Stomach (tissue), 9 donors: Measurements from ENCODE around the gene CDK5RAP3. TPM values are rescaled to one million over a fixed set of nuclear protein-coding genes. Genes with fewer than 3 reads are reported as not detected.
A peak's percentile ranks its signal among the peaks of the same experiment; 100 is the strongest.
"Not testable (repeated sequence)": the region's sequence is repeated elsewhere in the genome, so short reads cannot be mapped to it uniquely, and the experiment has no call there.

Experiments used
- DNase-seq, 2 donors: peaks; one replicate each; pipeline versions ENCODE4 v3.0.0 to v3.0.0-alpha.2; 2013 to 2019
- H3K27ac ChIP-seq, 5 donors: fragments of 200-600 bp in 4 of 5; sonication (generic) in 4 of 5; one replicate each; pipeline ENCODE4 v1.5.1; 2013 to 2019; ENCODE audit warnings: mild to moderate bottlenecking in 1 of 5, moderate library complexity in 1 of 5
- H3K27me3 ChIP-seq, 3 donors: fragments of 200-600 bp; sonication (generic); one replicate each; pipeline ENCODE4 v1.5.1; 2017 to 2019; ENCODE audit warnings: mixed run types in 1 of 3
- H3K36me3 ChIP-seq, 4 donors: fragments of 200-600 bp; sonication (generic); 1 replicate in 3 of 4; 2 replicates in 1 of 4; pipeline ENCODE4 v1.5.1; 2016 to 2019
- H3K4me1 ChIP-seq, 4 donors: fragments of 200-600 bp; sonication (generic); one replicate each; pipeline ENCODE4 v1.5.1; 2016 to 2019
- H3K4me3 ChIP-seq, 4 donors: fragments of 200-600 bp; sonication (generic) in 3 of 4; one replicate each; pipeline ENCODE4 v1.5.1; 2016 to 2019; ENCODE audit warnings: mild to moderate bottlenecking in 1 of 4
- H3K9me3 ChIP-seq, 4 donors: fragments of 200-600 bp; sonication (generic); one replicate each; pipeline ENCODE4 v1.5.1; 2016 to 2019
- EP300 ChIP-seq: sonication (generic); formaldehyde crosslinking; IDR thresholded peaks from one replicate; pipeline ENCODE4 v1.6.1; 2017; ENCODE audit warnings: antibody characterized with exemption
- POLR2A ChIP-seq, 4 donors: fragments of 450-650 bp; IDR thresholded peaks; one replicate each; pipeline ENCODE4 v1.6.1; 2016; ENCODE audit warnings: antibody characterized with exemption in 4 of 4, control low read depth in 2 of 4, mild to moderate bottlenecking in 1 of 4, moderate library complexity in 1 of 4
- POLR2AphosphoS5 ChIP-seq, 3 donors: sonication (generic); formaldehyde crosslinking; IDR thresholded peaks; one replicate each; pipeline ENCODE4 v1.6.1; 2016; ENCODE audit warnings: antibody characterized with exemption in 3 of 3
- WGBS, 5 donors: extraction: QIAGEN DNeasy Blood & Tissue Kit in 3 of 5; methylation state at CpG; one replicate each; pipeline versions ENCODE4 v1.1.5 to v1.1.7; 2013 to 2018; 5-methylcytosine and 5-hydroxymethylcytosine counted together
- intact Hi-C: fragments of 100-400 bp; cut with DNase I; formaldehyde crosslinking; loops from one replicate; pipeline ENCODE4 v1.15.1; 2023; ENCODE audit warnings: low total_unique reads
- polyA plus RNA-seq, 3 donors: library from polyadenylated mRNA; stranded (reverse); fragments of 200-250 nt; gene quantifications; one replicate each; pipeline ENCODE4 v1.2.3, GENCODE V29; 2013
- total RNA-seq, 5 donors: library from RNA; depleted of rRNA; stranded (reverse); fragments of >200 nt; gene quantifications; one replicate each; pipeline versions ENCODE4 v1.1.0 to v1.2.3, GENCODE V29; 2014 to 2016
- TF ChIP-seq, protein P1 (sequence below), 7 experiments: fragments of 450-650 bp in 4 of 7; fragments of 200-600 bp in 3 of 7; sonication (generic) in 3 of 7; IDR thresholded peaks; one replicate each; pipeline ENCODE4 v1.5.1; 2016 to 2019; ENCODE audit warnings: antibody characterized with exemption in 7 of 7, control low read depth in 2 of 7, mild to moderate bottlenecking in 1 of 7
- donor health status: healthy with polysubstance abuse.
- donor health status: Bipolar disorder and iron deficiency.
- donor health status: healthy.

The CDK5RAP3 gene
- total and polyA plus RNA-seq, 8 donors: 101 to 682 (median 277) TPM

DNA sequence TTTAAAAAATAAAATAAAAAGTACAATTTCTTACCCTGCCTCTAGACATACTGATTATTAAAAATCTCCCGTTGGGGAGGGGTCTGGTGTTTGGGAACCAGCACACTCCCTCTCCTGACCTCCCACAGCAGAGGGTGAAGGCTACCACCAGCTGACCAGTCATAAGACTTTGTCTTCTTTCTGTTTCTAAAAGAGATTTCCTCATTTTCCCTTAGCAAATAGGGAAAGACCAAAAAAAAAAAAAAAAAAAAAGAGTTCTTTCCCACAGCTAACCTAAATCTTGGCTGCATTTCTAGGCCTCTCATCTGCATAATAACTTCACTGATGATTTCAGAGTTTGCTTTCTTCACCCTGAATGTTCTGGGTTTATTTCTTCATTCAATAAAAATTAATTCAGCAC, 30.3 kb downstream of the CDK5RAP3 start:
- H3K27ac ChIP-seq: peak overlapping the region in 2 of 5 donors; percentile 26 to 75

DNA sequence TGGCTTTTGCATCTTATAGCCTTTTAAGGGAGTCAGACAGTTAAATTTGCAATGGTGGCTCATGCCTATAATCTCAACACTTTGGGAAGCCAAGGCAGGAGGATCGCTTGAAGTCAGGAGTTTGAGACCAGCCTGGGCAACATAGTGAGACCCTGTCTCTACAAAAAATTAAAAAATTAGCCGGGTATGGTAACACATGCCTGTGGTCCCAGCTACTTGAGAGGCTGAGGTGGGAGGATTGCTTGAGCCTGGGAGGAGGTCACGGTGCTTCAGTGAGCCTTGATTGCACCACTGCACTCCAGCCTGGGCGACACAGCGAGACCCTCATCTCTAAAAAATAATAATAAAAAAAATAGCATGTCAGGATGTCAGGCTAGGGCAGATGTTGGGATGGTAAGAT, 30.7 kb downstream of the CDK5RAP3 start:
- H3K4me1 ChIP-seq: peaks cover 0 to 23% (median 11%) of the 10 kb centered on the region in 4 donors
- H3K9me3 ChIP-seq, H3K4me3 ChIP-seq, intact Hi-C loops, H3K27me3 ChIP-seq, DNase-seq, H3K36me3 ChIP-seq: not testable (repeated sequence)
- WGBS, 5 donors: 95 to 99% (median 96%) methylated on average over 5 of the region's 5 CpGs
- peak overlapping the region in 4 of 5 donors; percentile 26 to 75 (median 60) for H3K27ac ChIP-seq

More for the DNA sequence above, 30.3 kb downstream of the CDK5RAP3 start:
- 79 to 94% (median 90%) methylated on average over 1 of the region's 1 CpG for whole genome bisulfite sequencing, 5 donors
- Histone ChIP-seq H3K4me3 (no peak overlapping the region), H3K36me3 (no peaks in the 10 kb centered on the region), H3K27me3 (peaks cover 0 to 5% (median 0%) of the 10 kb centered on the region in 3 donors), H3K9me3 (no peaks in the 10 kb centered on the region), H3K4me1 (peaks cover 0 to 23% (median 11%) of the 10 kb centered on the region in 4 donors)
- no peak for TF ChIP-seq EP300
- TF ChIP-seq POLR2AphosphoS5 (IDR thresholded peaks at IDR 0.05): no peak
- DNase-seq: no peak
- intact Hi-C loops: no loop called here

GRCh38 chr17:48002266-48002915, 31.5 kb downstream of the CDK5RAP3 start:
- DNase-seq: peak in 1 of 2 donors; percentile 81
- Histone ChIP-seq H3K36me3 (no peaks in the 10 kb centered on the region), H3K4me3 (no peak overlapping the region), H3K27ac (peak overlapping the region in 4 of 5 donors; percentile 26 to 75 (median 60)), H3K4me1 (peaks cover 0 to 23% (median 11%) of the 10 kb centered on the region in 4 donors), H3K9me3 (no peaks in the 10 kb centered on the region), H3K27me3 (no peaks in the 10 kb centered on the region)
- intact Hi-C loops: no loop called here
- TF ChIP-seq EP300 (no peak), POLR2AphosphoS5 (IDR thresholded peaks at IDR 0.05) (peak in 1 of 3 donors; percentile 54)
- WGBS, 5 donors: 33 to 47% (median 38%) methylated on average over 4 of the region's 4 CpGs

- TF ChIP-seq POLR2A (IDR thresholded peaks at IDR 0.05): no peak
- no peak for TF ChIP-seq EP300
- TF ChIP-seq POLR2AphosphoS5 (IDR thresholded peaks at IDR 0.05): no peak
- TF ChIP-seq, protein P1, sequence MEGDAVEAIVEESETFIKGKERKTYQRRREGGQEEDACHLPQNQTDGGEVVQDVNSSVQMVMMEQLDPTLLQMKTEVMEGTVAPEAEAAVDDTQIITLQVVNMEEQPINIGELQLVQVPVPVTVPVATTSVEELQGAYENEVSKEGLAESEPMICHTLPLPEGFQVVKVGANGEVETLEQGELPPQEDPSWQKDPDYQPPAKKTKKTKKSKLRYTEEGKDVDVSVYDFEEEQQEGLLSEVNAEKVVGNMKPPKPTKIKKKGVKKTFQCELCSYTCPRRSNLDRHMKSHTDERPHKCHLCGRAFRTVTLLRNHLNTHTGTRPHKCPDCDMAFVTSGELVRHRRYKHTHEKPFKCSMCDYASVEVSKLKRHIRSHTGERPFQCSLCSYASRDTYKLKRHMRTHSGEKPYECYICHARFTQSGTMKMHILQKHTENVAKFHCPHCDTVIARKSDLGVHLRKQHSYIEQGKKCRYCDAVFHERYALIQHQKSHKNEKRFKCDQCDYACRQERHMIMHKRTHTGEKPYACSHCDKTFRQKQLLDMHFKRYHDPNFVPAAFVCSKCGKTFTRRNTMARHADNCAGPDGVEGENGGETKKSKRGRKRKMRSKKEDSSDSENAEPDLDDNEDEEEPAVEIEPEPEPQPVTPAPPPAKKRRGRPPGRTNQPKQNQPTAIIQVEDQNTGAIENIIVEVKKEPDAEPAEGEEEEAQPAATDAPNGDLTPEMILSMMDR (IDR thresholded peaks at IDR 0.05): no peak
- intact Hi-C loops: no loop called here
- Histone ChIP-seq H3K9me3 (no peaks in the 10 kb centered on the region), H3K4me3 (no peak overlapping the region), H3K36me3 (no peaks in the 10 kb centered on the region), H3K4me1 (peaks cover 0 to 23% (median 11%) of the 10 kb centered on the region in 4 donors), H3K27ac (peak overlapping the region in 3 of 5 donors; percentile 26 to 75 (median 64)), H3K27me3 (no peaks in the 10 kb centered on the region)
- peak in 1 of 2 donors; percentile 67 for DNase-seq
- 64 to 73% (median 70%) methylated on average over 7 of the region's 7 CpGs for WGBS, 5 donors
Measured at GRCh38 chr17:48002916-48003416, 32.1 kb downstream of the CDK5RAP3 start.

DNA sequence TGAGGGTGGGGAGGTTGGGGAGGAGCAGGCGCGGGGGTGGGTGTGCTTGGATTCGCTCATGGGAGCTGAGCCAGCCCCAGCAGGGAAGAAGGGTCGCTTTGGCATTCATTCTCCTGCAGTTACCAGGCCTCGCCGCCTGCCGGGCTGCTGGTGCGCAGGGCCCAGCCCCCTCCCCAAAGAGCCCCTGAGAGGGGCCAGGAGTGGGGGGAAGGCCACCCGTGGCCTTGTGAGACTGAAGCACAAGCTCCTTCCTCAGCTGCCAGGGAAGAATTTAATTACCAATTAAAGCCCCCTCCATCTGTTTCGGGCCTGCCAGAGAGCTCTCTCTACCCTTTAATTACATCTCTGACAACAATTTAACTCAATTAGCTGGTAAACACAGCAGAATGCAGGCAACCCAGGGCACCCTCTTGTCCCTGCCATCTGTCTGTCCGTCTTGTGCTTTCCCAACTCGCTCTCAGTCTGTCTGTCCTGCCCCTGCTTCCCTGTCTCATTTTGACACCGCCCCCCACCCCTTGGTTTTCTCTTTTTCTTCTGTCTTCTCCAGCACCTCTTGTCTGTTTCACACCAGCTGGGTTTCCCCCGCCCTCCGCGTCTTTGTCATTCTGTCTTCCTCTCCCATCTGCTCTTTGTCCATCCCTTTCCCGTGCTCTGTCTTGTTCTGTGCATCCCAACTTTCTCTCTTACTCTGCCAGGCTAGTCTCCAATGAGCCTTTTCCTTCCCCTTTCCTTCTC, 32.7 kb downstream of the CDK5RAP3 start:
- Histone ChIP-seq H3K36me3 (no peaks in the 10 kb centered on the region), H3K9me3 (no peaks in the 10 kb centered on the region), H3K4me3 (no peak overlapping the region), H3K4me1 (peaks cover 0 to 23% (median 11%) of the 10 kb centered on the region in 4 donors), H3K27ac (peak overlapping the region in 1 of 5 donors; percentile 75), H3K27me3 (no peaks in the 10 kb centered on the region)
- 76 to 90% (median 84%) methylated on average over 17 of the region's 17 CpGs for WGBS, 5 donors
- peak in 1 of 2 donors; percentile 79 for DNase-seq
- TF ChIP-seq EP300: no peak
- TF ChIP-seq POLR2AphosphoS5 (IDR thresholded peaks at IDR 0.05): no peak
- TF ChIP-seq POLR2A (IDR thresholded peaks at IDR 0.05): no peak
- TF ChIP-seq, protein P1 (IDR thresholded peaks at IDR 0.05): no peak
- intact Hi-C loops: no loop called here
